DMS153 (cell line): ENCODE data around the gene PALB2.

Source experiments
- DNase-seq: peaks from one replicate; lab custom pipeline; 2025; lab: John Stamatoyannopoulos, UW

PALB2 gene

DNA sequence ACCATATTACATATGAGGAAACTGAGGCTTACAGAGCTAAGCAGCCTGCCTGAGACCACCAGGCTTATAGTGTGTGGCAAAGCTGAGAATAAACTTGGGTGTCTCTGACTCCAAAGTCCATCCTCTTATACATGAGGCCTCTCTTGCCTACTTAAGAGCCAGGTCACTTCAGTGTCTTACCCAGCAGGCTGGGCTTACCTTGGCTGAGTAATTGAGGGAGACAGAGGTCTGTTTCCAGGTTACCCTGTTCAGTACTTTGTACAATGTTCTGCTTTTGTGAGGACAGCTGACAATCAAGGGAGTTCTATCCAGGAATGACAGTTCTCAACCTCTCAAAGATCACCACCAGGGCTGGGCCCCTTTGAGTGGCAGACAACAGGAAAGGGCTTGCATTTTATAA, 59.3 kb downstream of the PALB2 start:
- DNase-seq: no peak

DNA sequence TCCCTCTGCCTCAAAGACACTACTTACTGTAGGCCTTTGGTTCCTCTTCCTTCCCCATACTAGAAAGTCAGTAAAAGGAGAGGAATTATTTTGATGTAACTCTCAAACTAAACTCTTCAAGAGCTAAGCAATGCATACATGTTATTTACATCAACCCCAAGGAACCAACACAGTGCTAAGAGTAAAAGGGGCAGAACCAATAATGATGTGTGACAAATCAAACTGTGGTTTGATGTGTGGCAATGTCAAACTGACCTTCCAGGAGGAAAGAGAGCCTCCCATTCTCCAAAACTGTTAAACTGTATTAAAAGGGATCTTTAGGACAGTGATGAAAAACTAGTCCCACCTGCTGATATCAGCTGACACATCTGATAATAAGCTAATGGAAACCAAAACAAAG, 60.7 kb downstream of the PALB2 start:
- no peak for DNase-seq

DNA sequence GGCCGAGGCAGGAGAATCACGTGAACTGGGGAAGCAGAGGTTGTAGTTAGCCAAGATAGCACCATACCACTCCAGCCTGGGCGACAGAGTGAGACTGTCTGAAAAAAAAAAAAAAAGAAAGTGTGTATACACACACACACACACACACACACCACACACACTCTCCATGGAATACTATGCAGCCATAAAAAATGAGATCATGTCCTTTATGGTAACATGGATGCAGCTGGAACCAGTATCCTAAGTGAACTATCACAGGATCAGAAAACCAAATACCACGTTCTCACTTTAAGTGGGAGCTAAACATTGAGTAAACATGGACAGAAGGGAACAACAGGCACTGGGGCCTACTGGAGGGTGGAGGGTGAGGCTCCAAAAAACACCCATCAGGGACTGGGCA, 61.7 kb downstream of the PALB2 start:
- DNase-seq: no peak

DNA sequence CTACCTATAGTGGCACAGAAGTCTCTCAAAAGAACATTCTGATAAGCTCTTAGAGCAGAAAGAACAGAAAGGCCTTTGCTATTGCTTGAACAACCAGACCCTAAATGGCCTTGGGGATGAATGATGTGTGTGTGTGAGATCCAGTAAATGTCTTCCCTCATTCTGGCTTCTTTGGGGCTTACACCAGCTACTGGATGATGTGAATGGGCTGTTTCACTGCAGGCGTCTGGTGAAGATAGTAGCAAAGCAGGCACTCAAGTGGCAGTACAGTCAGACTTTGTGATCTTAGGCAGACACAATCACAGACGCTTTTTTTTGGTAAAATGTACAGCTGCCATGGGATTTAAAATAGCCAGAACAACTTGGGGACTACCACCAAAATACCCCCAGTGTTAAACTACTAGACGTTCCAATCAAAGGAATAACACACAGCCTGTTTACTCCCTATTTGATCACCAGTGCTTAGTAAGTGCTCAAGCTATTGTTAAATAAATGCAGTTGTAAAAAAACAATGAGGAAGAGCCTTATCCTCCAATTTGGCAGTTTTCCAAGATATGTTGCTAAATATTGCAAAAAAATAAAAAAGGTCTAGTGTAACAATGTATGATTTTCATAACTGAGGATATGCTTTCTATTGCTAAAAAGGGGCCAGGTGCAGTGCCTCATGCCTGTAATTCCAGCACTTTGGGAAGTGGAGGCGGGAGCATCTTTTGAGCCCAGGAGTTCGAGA, 62.8 kb downstream of the PALB2 start:
- no peak for DNase-seq

DNA sequence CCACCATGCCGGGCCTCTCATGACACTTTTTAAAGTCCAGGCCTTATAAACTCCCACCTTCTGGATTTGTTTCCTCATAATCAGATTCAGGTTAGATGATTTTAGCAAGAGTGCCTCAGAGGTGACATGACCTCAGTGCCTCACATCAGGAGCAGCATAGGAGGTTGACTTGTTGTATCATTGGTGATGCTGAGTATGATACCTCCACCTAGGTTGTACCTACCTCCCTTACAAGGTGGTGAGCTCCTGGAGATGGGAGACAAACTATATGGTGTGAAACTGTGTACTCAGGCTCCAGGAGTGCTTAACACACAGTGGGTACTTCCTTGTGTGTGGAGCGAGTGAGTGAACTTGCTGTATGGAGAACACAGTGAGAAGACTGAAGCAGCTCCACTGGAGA, 63.6 kb downstream of the PALB2 start:
- no peak for DNase-seq

DNA sequence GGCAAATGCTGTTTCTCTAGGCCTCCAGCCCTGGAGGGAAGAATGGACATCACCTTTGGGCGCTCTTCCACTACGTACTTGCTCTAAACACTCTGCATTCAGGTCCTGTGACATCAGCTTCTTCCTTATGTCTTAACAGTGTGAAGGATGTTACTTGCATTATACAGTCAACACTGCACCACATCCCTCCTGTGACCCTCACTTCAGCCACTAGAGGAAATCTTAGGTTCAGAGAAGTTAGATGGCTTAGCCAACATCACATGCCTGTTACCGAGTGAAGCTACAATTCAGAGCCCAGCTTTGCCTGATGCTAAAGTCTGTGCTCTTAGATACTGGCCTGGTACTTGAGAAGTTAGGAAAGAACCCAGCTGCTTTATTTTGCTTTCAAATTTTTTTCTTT, 65.3 kb downstream of the PALB2 start:
- DNase-seq: no peak

DNA sequence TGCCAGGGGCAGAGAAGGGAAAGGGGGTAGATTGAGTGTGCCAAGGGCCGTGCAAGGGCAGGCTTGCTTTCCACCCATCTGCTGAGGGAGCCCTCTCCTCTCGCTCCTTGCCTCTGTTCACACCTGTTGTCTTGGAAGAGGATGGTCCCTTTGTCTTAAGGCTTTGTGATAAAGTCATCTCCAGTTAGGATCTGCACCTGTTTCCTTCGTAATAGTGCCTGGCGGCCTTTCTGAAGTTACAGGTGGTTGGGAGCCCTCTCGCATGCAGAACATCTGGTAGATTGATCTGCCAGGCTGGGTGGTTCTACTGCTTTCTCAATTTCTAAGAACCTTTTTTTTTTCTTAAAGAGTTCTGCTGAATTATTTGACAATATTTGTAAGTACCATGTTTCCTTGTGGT, 67.3 kb downstream of the PALB2 start:
- DNase-seq: no peak

DNA sequence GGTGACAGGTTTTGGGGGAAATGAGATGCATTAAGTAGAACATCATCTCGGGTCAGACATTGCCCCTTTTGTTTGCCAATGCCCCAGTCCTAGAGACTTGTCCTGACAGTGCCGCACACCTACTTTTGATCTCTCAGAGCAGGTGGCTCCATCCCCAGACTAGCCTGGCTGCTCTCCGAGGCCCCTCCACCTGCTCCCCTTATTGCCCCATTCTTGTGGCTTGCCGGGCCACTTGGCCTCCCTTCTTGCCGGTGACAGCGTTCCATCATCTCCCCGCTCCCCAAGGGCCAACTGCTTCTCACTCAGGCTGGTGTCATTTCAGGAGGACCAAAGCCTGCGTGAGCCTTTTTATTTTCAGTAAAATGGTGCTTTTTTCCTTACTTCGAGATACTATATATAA, 68.7 kb downstream of the PALB2 start:
- no peak for DNase-seq

DNA sequence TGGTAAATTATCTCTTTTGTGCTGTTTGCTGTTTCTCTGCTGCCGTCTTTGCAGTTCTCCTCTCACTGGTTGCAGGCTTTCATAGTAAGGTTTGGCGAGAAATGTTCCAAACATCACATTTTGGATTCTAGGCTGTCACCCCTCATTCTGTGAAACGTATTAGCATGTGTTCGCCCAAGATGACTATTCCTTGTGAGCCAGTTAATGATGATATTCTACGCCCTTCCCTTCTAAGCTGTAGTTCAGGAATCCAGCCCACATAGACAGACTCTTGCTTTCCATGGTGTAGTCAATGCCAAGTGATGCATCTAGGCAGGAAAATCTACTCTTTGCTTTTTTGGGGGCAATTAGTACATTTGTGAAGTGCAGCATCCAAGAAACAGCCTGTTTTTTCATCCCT, 69.2 kb downstream of the PALB2 start:
- no peak for DNase-seq

DNA sequence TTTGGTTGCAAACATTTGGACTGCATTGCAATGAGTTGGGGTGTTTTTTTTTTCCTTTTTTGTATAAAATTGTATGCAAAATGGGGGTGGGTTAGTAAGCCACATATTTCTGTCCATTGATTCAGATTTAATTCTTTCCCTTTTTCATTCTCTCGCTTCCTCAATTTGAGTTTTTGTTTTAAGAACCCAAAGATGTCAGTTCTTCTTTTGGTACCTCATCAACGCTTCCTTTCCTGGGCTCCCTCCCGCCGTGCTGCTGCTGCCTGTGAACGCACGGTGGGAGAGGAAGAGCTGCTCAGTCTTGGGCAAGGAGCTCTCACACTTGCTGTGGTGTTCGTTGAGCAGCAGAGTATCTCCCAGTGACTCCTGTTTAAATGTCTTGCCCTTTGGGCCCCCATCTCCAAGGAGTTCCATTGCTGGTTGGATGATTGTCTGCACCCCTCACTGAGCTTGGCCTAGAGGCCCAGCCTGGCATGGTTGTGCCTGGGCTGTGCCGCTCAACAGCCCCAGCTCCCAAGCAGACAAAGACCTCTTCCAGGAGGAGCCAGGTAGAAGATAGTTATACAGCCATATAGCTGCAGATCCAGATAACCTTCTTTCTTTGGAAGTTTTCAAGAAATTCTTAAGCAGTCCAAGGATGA, 70.0 kb downstream of the PALB2 start:
- DNase-seq: no peak

DNA sequence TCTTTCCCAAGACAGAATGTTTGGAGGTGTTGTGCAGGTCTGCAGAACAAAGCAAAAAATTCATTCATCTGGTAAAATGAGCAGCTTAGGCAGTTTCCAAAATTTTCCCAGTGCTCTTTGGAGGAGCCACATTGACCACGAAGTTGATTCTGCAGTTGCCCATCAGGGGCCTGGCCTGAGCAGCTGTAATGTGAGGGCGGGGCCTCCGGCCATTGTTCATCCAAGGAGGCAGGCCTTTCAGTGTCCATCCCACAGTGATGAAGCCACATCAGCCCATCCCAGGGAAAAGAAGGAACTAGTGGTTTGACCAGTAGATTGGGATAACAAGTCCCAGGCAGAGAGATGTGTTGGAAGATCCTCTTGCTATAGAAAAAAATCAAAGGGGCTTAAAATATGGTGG, 73.5 kb downstream of the PALB2 start:
- DNase-seq: no peak

DNA sequence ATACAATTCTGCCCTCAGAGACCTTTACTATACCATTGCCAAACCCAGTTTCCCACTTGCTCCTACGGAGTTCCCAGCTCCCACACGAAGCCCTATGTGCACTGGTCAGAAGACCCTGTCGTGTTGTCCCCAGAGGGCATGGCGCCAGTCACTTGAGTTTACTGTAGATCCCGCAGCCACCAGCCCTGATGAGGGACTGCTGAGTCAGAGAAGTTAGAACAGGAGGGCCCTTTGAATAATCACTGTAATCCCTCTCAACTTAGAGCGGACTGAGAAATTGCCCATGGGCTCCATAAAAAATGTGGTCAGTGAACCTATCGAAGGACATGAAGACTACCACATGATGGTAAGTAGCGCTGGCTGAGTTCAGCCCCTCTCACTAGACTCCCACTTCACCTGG, 74.4 kb downstream of the PALB2 start:
- no peak for DNase-seq

DNA sequence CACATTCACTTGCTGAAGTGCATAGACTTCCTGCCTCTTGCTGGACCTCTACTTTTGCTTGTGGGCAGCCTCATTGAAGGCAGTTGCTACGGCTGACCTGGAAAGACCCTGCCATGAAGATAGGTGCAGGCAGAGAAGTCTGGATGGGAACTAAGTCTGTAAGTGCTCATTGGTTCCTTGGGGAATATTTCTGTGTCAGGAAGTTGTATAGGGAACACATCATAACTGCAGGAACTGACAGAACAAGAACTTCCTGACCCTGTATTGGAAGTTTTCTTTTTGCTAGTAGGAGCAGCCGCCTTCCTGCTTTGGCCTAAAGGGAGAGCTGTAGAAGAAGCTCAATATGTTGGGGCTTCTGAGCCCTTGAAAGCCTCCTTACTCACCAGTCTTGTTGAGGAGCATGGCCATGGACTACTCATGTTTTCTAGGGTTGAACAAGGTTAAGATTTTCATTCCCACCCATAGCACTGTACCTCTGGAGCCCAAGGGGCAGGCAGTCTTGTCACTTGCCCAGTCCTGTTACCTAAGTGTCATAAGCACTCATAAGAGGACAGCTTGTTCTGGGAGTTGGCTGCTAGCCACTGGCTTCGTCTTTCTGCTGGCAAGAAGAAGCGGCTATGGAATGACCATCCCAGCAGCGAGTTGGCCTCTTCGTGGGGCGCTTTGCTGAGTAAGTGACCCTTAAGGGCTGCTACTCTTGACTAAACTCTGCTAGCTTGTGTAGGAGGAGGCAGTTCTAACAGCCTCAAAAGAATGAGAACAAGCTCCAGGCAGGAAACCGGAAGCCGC, 76.3 kb downstream of the PALB2 start:
- DNase-seq: no peak

DNA sequence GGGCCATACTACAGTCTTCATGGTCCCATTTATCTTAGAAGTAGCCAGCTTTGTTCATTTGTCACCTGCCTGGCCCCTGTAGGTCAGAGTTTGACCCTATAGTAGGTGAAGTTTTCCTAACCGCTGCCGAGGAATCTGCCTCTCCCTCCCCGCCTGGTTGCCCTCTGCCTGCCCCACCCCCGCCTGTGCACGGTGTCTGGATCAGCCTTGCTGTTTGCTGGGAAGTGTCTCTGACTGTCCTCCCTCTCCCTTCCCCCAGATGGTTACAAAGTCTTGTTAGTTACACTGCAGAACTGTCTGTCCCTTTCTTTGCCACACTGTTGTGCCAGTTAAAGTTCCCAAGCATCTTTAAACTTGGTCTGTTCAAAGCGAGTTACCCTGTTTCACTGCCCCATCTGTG, 77.9 kb downstream of the PALB2 start:
- DNase-seq: no peak

DNA sequence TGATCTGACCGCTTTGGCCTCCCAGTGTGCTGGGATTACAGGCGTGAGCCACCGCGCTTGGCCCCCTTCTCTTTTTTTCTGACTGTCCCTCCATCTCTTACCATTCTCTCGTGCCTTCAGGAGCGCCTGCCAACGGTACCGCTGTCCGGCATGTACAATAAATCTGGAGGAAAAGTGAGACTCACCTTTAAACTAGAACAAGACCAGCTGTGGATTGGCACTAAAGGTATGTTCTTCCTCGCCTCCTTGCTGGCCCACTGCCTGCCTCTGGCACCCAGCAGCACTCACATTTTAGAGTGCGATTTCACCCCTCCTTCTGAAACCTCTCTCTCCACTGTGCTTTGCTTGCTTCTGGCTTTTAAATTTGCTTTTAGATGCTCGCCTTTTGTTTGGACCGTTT, 78.6 kb downstream of the PALB2 start:
- no peak for DNase-seq

DNA sequence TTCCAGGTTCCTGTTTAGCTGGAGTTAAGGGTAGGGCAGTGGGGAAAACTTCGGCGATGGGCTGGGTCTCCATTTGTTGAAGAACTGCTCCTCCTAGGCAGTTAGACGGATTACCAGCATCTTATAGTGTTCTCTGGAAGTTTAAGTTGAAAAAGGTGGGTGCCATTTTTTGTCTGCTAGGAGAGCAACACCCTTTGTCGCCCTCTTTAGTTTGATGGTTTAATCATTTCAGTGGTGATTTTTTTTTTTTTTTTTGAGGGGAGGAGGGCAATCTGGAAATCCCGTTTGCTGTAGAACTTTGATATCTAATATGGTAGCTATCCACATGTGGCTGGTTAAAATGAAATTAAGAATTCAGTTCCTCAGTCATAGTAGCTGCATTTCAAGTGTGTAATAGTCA, 79.5 kb downstream of the PALB2 start:
- DNase-seq: no peak

DNA sequence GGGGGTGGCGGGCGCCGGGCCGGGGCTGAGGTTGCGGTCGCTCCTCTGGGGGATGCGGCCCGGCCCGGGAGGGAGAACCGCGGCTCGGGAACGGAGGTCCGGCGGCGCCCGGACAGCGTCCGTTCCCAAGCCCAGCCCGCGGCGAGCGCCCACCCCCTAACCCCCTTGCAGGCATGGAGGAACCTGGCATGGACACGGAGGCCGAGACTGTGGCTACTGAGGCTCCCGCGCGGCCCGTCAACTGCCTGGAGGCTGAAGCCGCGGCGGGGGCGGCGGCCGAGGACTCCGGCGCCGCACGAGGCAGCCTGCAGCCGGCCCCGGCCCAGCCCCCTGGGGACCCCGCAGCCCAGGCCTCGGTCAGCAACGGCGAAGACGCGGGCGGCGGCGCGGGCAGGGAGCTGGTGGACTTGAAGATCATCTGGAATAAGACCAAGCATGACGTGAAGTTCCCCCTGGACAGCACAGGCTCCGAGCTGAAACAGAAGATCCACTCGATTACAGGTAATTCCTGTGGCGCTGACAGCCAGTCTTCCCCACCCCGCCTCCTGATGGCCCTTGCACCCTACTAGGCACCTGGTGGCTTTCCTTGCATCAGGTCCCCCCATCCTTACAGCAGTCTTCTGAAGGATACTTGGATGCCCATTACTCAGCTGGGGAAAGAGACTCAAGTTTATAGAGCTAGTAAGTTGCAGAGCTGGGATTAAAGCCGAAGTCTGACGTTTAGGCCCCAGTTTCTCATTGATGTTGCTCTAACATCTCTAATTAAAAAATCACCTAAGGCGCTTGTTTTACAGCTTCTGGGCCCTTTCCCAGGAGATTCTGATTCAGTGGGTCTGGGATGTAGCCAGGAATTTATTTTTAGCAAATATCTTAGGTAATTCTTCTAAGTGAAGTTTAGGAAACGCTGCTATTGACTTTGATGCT, 83.1 kb downstream of the PALB2 start:
- no peak for DNase-seq

DNA sequence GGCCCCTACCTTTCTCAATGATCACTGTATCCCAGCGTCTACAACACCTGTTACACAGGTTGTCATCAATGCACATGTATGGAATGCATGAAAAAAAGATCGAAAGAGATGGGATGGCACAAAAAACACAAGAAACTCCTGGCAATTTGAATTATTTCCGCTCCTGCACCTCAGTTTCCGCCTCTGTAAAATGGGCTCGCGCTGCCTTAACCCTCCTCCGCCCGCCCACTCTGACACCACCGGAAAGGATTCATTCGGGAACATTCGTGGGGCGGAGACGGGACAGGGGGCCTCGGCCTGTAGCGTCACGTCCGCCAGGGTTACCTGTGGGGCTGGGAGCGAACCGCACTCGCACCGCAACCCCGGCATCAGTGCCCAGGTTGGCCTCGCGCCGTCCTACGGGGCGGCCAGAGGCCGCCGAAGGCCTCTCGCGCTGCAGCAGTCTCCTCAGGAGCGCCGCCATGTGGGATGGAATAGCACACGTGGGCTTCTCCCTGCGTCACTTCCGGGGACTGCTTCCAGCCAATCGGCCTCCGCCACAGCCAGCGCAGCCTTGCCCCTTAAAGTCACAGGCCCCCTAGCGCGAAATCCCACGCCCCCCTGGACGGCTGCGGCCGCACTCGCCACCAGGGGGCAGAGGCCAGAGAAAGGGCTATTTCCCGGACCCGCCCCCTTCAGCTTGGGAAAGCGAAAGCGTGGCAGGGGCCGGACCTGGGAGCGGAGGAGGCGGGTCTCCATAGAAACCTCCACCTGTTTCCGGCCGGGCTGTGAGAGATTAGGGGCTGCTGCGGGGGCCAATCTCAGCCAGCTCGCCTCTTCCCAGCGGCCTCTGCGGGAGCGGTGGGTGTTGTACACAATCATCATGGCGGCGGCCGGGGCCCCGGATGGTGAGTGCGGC, 84.0 kb downstream of the PALB2 start, which contains the start of the genes EARS2 and UBFD1:
Gene EARS2 (minus strand): TSS at position 470 of the 898 bp plus-strand sequence. CDS start 7 bp downstream, at position 463.
Gene UBFD1 (plus strand): TSS at position 847 of the 898 bp plus-strand sequence. CDS start 16 bp downstream, at position 863.
- peak; percentile 96 for DNase-seq

DNA sequence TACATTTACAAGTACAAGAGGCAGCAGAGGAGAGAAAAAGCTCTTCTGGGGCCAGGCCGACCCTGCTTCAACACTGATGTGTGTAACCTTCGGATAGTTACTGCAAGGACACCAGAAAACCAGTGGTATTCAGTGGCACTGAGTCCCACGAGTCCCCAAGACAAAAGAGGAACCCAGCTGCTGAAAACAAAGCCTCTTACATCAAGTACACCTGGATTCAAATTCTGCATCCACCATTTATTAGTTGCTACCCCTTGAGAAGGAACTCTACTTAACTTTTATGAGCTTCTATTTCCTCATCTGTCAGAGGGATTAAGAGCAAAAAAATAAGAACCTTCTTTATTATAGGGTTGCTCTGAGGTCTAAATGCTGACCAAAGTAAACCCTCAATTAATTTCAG, 86.6 kb downstream of the PALB2 start:
- no peak for DNase-seq
